Neural crest cell (in vitro differentiated cells): Measurements from ENCODE around the gene IPO5. TPM values are rescaled to one million over a fixed set of nuclear protein-coding genes. Genes with fewer than 3 reads are reported as not detected.

Experiments used
- DNase-seq: peaks from one replicate; pipeline ENCODE4 v3.0.0; 2021; ENCODE audit warnings: low read depth, mixed read lengths, low spot score
- H3K27ac Mint-ChIP-seq: one replicate; pipeline ENCODE4 v1.8.0; 2021; ENCODE audit warnings: mild to moderate bottlenecking, mixed read lengths; ENCODE audit not compliant: unreplicated experiment
- H3K27me3 Mint-ChIP-seq: 2 replicates; pipeline ENCODE4 v1.8.0; 2021; ENCODE audit warnings: low read depth, mild to moderate bottlenecking, mixed read lengths
- H3K36me3 Mint-ChIP-seq: 2 replicates; pipeline ENCODE4 v1.8.0; 2021; ENCODE audit warnings: low read depth, mild to moderate bottlenecking, mixed read lengths
- H3K4me1 Mint-ChIP-seq: 2 replicates; pipeline ENCODE4 v1.8.0; 2021; ENCODE audit warnings: mixed read lengths
- H3K4me3 Mint-ChIP-seq: one replicate; pipeline ENCODE4 v1.8.0; 2021; ENCODE audit warnings: mild to moderate bottlenecking, mixed read lengths
- H3K9me3 Mint-ChIP-seq: 2 replicates; pipeline ENCODE4 v1.8.0; 2021; ENCODE audit warnings: mixed read lengths
- total RNA-seq: library from RNA; stranded (reverse); gene quantifications from 2 replicates; pipeline ENCODE4 v1.2.1, GENCODE V29; 2021
- TF ChIP-seq, protein P1 (sequence below): fragments of 200-600 bp; sonication (generic); conservative IDR thresholded peaks from 2 replicates; pipeline ENCODE4 v1.5.0; 2021; ENCODE audit warnings: antibody characterized with exemption, mild to moderate bottlenecking

The IPO5 gene
- total RNA-seq, 1 donor from 2014 or later = 249 TPM

DNA sequence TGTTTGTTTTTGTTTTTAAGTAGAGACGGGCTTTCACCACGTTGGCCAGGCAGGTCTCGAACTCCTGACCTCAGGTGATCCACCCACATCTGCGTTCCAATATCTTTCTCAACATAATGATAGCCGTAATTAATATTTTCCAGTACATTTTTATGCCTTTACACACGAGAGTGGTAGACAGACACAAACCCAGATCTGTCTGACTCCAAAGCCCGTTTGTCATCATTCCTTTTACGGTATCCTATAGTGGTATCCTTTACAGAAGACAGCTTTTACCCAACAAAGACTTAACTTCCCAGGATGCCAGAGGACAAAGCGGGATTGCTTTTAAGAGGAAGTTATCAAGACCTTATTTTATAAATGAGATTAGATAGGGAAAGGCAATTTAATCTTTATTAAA, 59.8 kb downstream of the IPO5 start:
- H3K4me1 Mint-ChIP-seq = no peaks in the 10 kb centered on the region
- peaks cover 30% of the 10 kb centered on the region for H3K36me3 Mint-ChIP-seq

DNA sequence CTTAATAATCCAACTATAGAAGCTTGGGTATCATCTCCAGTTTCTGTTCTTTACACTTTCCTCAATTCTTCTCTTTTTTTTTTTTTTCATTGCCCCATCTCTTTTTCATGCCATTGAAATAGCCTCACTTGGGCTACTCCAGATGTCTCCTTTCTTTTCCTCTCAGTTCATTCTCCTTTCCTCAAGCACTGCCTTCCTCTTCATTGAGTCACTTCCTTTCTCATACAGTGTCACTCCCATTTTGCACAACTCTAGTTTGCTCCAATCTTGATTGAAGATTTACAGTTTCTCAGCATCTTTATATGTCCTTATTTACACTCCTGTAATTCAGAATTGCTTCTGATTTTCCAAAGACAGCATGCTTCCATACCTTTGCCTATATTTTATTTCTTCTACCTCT, 61.3 kb downstream of the IPO5 start:
- peaks cover 24% of the 10 kb centered on the region for H3K36me3 Mint-ChIP-seq
- no peak overlapping the region for H3K4me3 Mint-ChIP-seq
- H3K27ac Mint-ChIP-seq = no peak overlapping the region
- no peaks in the 10 kb centered on the region for H3K9me3 Mint-ChIP-seq
- TF ChIP-seq, protein P1, sequence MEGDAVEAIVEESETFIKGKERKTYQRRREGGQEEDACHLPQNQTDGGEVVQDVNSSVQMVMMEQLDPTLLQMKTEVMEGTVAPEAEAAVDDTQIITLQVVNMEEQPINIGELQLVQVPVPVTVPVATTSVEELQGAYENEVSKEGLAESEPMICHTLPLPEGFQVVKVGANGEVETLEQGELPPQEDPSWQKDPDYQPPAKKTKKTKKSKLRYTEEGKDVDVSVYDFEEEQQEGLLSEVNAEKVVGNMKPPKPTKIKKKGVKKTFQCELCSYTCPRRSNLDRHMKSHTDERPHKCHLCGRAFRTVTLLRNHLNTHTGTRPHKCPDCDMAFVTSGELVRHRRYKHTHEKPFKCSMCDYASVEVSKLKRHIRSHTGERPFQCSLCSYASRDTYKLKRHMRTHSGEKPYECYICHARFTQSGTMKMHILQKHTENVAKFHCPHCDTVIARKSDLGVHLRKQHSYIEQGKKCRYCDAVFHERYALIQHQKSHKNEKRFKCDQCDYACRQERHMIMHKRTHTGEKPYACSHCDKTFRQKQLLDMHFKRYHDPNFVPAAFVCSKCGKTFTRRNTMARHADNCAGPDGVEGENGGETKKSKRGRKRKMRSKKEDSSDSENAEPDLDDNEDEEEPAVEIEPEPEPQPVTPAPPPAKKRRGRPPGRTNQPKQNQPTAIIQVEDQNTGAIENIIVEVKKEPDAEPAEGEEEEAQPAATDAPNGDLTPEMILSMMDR = no peak
- H3K27me3 Mint-ChIP-seq = no peaks in the 10 kb centered on the region
- DNase-seq = no peak
- no peaks in the 10 kb centered on the region for H3K4me1 Mint-ChIP-seq

More for the DNA sequence above, 59.8 kb downstream of the IPO5 start:
- H3K27me3 Mint-ChIP-seq = no peaks in the 10 kb centered on the region
- TF ChIP-seq, protein P1 = no peak
- no peaks in the 10 kb centered on the region for H3K9me3 Mint-ChIP-seq
- H3K27ac Mint-ChIP-seq = no peak overlapping the region
- DNase-seq = no peak
- H3K4me3 Mint-ChIP-seq = no peak overlapping the region

DNA sequence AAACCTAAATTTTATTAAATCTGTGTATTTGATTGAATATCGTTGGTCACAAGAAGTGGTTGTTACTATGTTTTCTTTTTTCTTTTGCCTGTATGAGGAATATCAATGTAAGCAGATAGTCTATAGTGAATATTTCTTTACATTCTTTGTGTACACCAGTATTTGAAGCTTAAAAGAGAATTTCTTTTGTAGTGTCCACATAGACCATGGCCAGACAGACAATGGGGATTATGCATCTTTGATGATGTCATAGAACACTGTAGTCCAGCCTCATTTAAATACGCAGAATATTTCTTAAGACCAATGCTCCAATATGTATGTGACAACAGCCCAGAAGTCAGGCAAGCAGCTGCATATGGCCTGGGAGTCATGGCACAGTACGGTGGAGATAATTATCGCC, 64.8 kb downstream of the IPO5 start:
- DNase-seq = no peak
- Mint-ChIP-seq H3K4me1 (peaks cover 5% of the 10 kb centered on the region), H3K36me3 (peaks cover 21% of the 10 kb centered on the region), H3K27me3 (no peaks in the 10 kb centered on the region), H3K27ac (no peak overlapping the region), H3K9me3 (no peaks in the 10 kb centered on the region), H3K4me3 (no peak overlapping the region)
- TF ChIP-seq, protein P1 = no peak

DNA sequence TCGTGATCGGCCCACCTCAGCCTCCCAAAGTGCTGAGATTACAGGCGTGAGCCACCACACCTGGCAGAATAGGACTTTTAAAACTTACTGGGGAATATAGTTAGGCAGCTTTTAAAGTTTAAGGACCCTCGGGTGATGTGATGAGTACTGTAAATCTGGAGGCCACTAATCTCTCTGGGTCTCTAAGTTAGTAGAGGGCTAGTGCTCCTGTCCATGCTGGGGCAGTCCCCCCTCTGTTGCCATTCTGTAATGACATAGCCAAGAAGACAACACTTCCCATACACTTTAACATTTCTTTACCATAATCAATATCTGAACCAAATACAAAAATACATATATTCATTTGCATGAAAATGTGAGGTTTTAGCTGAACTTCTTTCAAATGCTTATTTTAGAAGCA, 65.7 kb downstream of the IPO5 start:
- Mint-ChIP-seq H3K36me3 (peaks cover 18% of the 10 kb centered on the region), H3K27me3 (no peaks in the 10 kb centered on the region), H3K9me3 (no peaks in the 10 kb centered on the region), H3K27ac (peak overlapping the region; percentile 94), H3K4me1 (peaks cover 12% of the 10 kb centered on the region), H3K4me3 (no peak overlapping the region)
- no peak for DNase-seq
- TF ChIP-seq, protein P1 = no peak

DNA sequence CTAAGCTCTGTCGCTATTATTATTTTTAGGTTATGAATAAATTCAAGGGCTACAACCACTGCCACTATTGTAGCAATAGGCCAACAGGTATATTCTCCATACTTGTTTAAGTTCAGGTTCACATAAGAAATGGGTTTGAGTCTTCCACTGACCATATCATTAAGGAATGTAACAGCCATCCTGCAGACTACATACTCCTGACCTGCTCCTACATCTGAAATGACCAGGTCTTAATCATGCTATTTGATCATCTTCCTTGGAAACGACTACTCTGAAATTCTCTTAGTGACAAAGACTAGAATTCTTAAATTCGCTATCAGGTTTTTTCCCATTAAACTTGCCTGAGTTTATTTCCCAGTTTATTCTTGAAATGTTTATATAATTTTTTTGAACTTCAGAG, 66.8 kb downstream of the IPO5 start:
- peaks cover 14% of the 10 kb centered on the region for H3K4me1 Mint-ChIP-seq
- H3K27ac Mint-ChIP-seq = no peak overlapping the region
- peaks cover 18% of the 10 kb centered on the region for H3K36me3 Mint-ChIP-seq
- TF ChIP-seq, protein P1 = no peak
- no peak for DNase-seq
- no peak overlapping the region for H3K4me3 Mint-ChIP-seq
- no peaks in the 10 kb centered on the region for H3K9me3 Mint-ChIP-seq
- no peaks in the 10 kb centered on the region for H3K27me3 Mint-ChIP-seq

DNA sequence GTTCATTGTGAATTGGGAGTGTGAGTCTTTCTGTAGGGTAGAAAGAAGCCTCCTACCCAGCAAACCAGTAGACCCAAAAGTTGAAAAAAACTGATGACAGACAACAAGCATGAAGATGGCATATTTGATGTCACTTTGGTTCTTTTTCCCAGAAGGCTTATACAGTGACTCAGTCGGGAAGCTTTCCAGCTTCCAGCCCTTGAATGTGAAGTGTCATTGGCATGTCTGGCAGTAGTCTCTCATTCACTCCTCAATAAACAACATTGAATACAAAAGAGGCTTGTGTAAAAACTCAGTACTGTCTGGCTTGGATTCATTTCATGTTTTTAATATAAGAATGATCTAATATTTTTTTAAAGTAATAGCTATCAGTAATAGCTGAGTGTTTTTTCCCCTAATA, 68.7 kb downstream of the IPO5 start:
- Mint-ChIP-seq H3K9me3 (no peaks in the 10 kb centered on the region), H3K27ac (no peak overlapping the region)
- TF ChIP-seq, protein P1 = no peak

More for the DNA sequence above, 68.7 kb downstream of the IPO5 start:
- H3K27me3 Mint-ChIP-seq = no peaks in the 10 kb centered on the region
- H3K4me1 Mint-ChIP-seq = peaks cover 29% of the 10 kb centered on the region
- no peak for DNase-seq
- H3K4me3 Mint-ChIP-seq = no peak overlapping the region
- peaks cover 13% of the 10 kb centered on the region for H3K36me3 Mint-ChIP-seq
